HEK293 (cell line): ENCODE data around the gene PLB1.
A peak's percentile ranks its signal among the peaks of the same experiment; 100 is the strongest.

Experiments
- EGR2 ChIP-seq: fragments of 450-650 bp; formaldehyde crosslinking; IDR thresholded peaks from 2 replicates; pipeline ENCODE4 v1.5.1; 2016; ENCODE audit warnings: low read depth, missing biosample characterization, missing genetic modification characterization
- MYNN ChIP-seq: fragments of 450-650 bp; formaldehyde crosslinking; IDR thresholded peaks from 2 replicates; pipeline ENCODE4 v1.5.1; 2016; ENCODE audit warnings: missing biosample characterization, missing genetic modification characterization, borderline replicate concordance
- MZF1 ChIP-seq: fragments of 450-650 bp; formaldehyde crosslinking; IDR thresholded peaks from 2 replicates; pipeline ENCODE4 v1.5.1; 2017; ENCODE audit warnings: missing biosample characterization, missing genetic modification characterization, borderline replicate concordance
- RBAK ChIP-seq: fragments of 450-650 bp; formaldehyde crosslinking; IDR thresholded peaks from 2 replicates; pipeline ENCODE4 v1.5.1; 2016; ENCODE audit warnings: missing biosample characterization, missing genetic modification characterization
- SALL2 ChIP-seq: fragments of 450-650 bp; formaldehyde crosslinking; IDR thresholded peaks from 2 replicates; pipeline ENCODE4 v1.5.0; 2017; ENCODE audit warnings: missing biosample characterization, mild to moderate bottlenecking, missing genetic modification characterization, borderline replicate concordance
- SP2 ChIP-seq: fragments of 450-650 bp; formaldehyde crosslinking; IDR thresholded peaks from 2 replicates; pipeline ENCODE4 v1.5.1; 2016; ENCODE audit warnings: missing biosample characterization, missing genetic modification characterization
- TCF7L2 ChIP-seq: IDR thresholded peaks from 2 replicates; pipeline ENCODE4 v1.6.1; 2011; ENCODE audit warnings: low read depth, mild to moderate bottlenecking, inconsistent platforms, low read length, moderate library complexity, borderline replicate concordance
- ZBTB48 ChIP-seq: fragments of 450-650 bp; formaldehyde crosslinking; IDR thresholded peaks from 2 replicates; pipeline ENCODE4 v1.5.1; 2016; ENCODE audit warnings: missing biosample characterization, missing genetic modification characterization
- ZBTB8A ChIP-seq: fragments of 450-650 bp; formaldehyde crosslinking; IDR thresholded peaks from 2 replicates; pipeline ENCODE4 v1.5.1; 2016; ENCODE audit warnings: missing biosample characterization, missing genetic modification characterization
- ZNF114 ChIP-seq: fragments of 450-650 bp; formaldehyde crosslinking; IDR thresholded peaks from 2 replicates; pipeline ENCODE4 v1.5.0; 2017; ENCODE audit warnings: missing biosample characterization, missing genetic modification characterization
- ZNF132 ChIP-seq: fragments of 450-650 bp; formaldehyde crosslinking; IDR thresholded peaks from 2 replicates; pipeline ENCODE4 v1.5.1; 2017; ENCODE audit warnings: missing biosample characterization, missing genetic modification characterization, borderline replicate concordance
- ZNF157 ChIP-seq: fragments of 450-650 bp; formaldehyde crosslinking; IDR thresholded peaks from 2 replicates; pipeline ENCODE4 v1.5.1; 2016; ENCODE audit warnings: missing biosample characterization, missing genetic modification characterization
- ZNF214 ChIP-seq: fragments of 450-650 bp; formaldehyde crosslinking; IDR thresholded peaks from 2 replicates; pipeline ENCODE4 v1.5.1; 2017; ENCODE audit warnings: missing biosample characterization, mild to moderate bottlenecking, missing genetic modification characterization, borderline replicate concordance
- ZNF366 ChIP-seq: fragments of 450-650 bp; formaldehyde crosslinking; conservative IDR thresholded peaks from 2 replicates; pipeline ENCODE4 v1.5.1; 2016; ENCODE audit warnings: missing biosample characterization, missing genetic modification characterization
- ZNF423 ChIP-seq: fragments of 450-650 bp; formaldehyde crosslinking; IDR thresholded peaks from 2 replicates; pipeline ENCODE4 v1.5.1; 2016; ENCODE audit warnings: missing biosample characterization, missing genetic modification characterization
- ZNF426 ChIP-seq: fragments of 450-650 bp; formaldehyde crosslinking; IDR thresholded peaks from 2 replicates; pipeline ENCODE4 v1.5.1; 2017; ENCODE audit warnings: missing biosample characterization, missing genetic modification characterization, mild to moderate bottlenecking, inconsistent platforms, moderate library complexity
- ZNF544 ChIP-seq: fragments of 450-650 bp; formaldehyde crosslinking; IDR thresholded peaks from 2 replicates; pipeline ENCODE4 v1.5.0; 2017; ENCODE audit warnings: missing biosample characterization, missing genetic modification characterization
- ZNF549 ChIP-seq: fragments of 450-650 bp; IDR thresholded peaks from 2 replicates; pipeline ENCODE4 v1.5.1; 2018; ENCODE audit warnings: missing biosample characterization, missing genetic modification characterization, mild to moderate bottlenecking, inconsistent platforms, moderate library complexity
- ZNF561 ChIP-seq: fragments of 450-650 bp; IDR thresholded peaks from 2 replicates; pipeline ENCODE4 v1.5.1; 2018; ENCODE audit warnings: missing biosample characterization, missing genetic modification characterization, borderline replicate concordance
- ZNF621 ChIP-seq: fragments of 450-650 bp; formaldehyde crosslinking; IDR thresholded peaks from 2 replicates; pipeline ENCODE4 v1.5.1; 2017; ENCODE audit warnings: missing biosample characterization, missing genetic modification characterization
- ZNF791 ChIP-seq: fragments of 450-650 bp; formaldehyde crosslinking; IDR thresholded peaks from 2 replicates; pipeline ENCODE4 v1.5.1; 2016; ENCODE audit warnings: missing biosample characterization, missing genetic modification characterization
- ZNF843 ChIP-seq: fragments of 450-650 bp; formaldehyde crosslinking; IDR thresholded peaks from 2 replicates; pipeline ENCODE4 v1.5.1; 2016; ENCODE audit warnings: missing biosample characterization, missing genetic modification characterization
- TF ChIP-seq, protein P1 (sequence below): fragments of 450-650 bp; formaldehyde crosslinking; IDR thresholded peaks from 2 replicates; pipeline ENCODE4 v1.5.1; 2017; ENCODE audit warnings: missing biosample characterization, missing genetic modification characterization
- TF ChIP-seq, protein P2 (sequence below): fragments of 450-650 bp; formaldehyde crosslinking; IDR thresholded peaks from 2 replicates; pipeline ENCODE4 v1.5.1; 2016; ENCODE audit warnings: missing biosample characterization, missing genetic modification characterization
- TF ChIP-seq, protein P3 (sequence below): fragments of 450-650 bp; formaldehyde crosslinking; IDR thresholded peaks from 2 replicates; pipeline ENCODE4 v1.5.1; 2016; ENCODE audit warnings: missing biosample characterization, missing genetic modification characterization
- TF ChIP-seq, protein P4 (sequence below): fragments of 450-650 bp; formaldehyde crosslinking; IDR thresholded peaks from 2 replicates; pipeline ENCODE4 v1.5.1; 2016; ENCODE audit warnings: missing biosample characterization, missing genetic modification characterization
- TF ChIP-seq, protein P5 (sequence below): fragments of 450-650 bp; formaldehyde crosslinking; IDR thresholded peaks from 2 replicates; pipeline ENCODE4 v1.5.1; 2016; ENCODE audit warnings: missing biosample characterization, missing genetic modification characterization
- TF ChIP-seq, protein P6 (sequence below): fragments of 450-650 bp; formaldehyde crosslinking; IDR thresholded peaks from 2 replicates; pipeline ENCODE4 v1.5.1; 2016; ENCODE audit warnings: missing biosample characterization, missing genetic modification characterization, borderline replicate concordance

Gene PLB1

DNA sequence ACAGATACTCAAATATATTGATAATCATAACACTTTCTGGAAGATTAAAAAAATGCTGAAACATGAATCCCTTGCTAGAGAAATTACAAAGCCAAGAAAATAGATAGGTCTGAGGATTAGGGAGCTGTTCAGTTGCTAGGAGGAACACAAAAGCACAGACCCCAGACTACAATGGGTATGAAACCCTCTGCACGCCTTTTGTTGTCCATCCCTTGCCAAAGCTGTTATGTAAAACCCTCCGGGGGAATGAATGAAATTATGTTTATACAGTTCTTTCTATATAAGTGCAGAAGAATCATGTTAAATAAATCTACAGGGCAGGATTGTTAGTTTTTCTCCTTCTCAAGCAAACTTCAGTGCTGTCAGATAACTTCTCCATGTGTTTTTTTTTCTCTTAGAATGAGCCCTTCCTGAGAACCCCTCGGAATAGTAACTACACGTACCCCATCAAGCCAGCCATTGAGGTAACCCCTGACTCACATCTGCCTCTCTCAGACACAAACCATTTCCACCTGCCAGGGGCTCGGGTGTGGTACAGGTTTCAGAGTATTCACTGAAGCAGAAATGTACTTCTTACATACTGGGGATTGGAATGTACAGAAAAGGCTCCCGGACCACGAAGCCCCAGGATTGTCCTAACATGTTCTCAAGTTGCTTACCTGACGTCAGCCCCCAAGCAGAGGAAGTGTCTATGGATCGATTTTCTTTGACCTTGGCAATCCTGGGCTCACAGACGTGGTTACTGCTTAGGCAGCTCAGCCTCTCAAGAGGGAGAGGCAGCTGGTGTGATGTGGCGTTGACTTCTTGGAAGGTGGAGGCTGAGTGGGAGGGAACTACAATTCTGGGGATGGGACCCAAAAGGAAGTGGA lies 118.0 kb downstream of the PLB1 start (continued):
- TF ChIP-seq, protein P1, sequence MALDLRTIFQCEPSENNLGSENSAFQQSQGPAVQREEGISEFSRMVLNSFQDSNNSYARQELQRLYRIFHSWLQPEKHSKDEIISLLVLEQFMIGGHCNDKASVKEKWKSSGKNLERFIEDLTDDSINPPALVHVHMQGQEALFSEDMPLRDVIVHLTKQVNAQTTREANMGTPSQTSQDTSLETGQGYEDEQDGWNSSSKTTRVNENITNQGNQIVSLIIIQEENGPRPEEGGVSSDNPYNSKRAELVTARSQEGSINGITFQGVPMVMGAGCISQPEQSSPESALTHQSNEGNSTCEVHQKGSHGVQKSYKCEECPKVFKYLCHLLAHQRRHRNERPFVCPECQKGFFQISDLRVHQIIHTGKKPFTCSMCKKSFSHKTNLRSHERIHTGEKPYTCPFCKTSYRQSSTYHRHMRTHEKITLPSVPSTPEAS (tag by site-specific recombination), result no peak
- TF ChIP-seq ZNF366 (tag by site-specific recombination), result peak; percentile 69
- TF ChIP-seq ZNF426, result no peak
- peak; percentile 32 for TF ChIP-seq SP2 (tag by site-specific recombination)
- no peak for TF ChIP-seq ZNF214
- peak; percentile 80 for TF ChIP-seq ZNF843
- no peak for TF ChIP-seq MYNN (tag by site-specific recombination)
- no peak for TF ChIP-seq ZNF791 (tag by site-specific recombination)
- TF ChIP-seq ZNF114 (tag by site-specific recombination), result no peak
- no peak for TF ChIP-seq RBAK
- TF ChIP-seq TCF7L2, result no peak
- TF ChIP-seq ZBTB48, result 0 out of 2 replicates have a peak, but pooled peaks have one; percentile 18
- TF ChIP-seq MZF1, result 0 out of 2 replicates have a peak, but pooled peaks have one; percentile 42
- TF ChIP-seq, protein P2, sequence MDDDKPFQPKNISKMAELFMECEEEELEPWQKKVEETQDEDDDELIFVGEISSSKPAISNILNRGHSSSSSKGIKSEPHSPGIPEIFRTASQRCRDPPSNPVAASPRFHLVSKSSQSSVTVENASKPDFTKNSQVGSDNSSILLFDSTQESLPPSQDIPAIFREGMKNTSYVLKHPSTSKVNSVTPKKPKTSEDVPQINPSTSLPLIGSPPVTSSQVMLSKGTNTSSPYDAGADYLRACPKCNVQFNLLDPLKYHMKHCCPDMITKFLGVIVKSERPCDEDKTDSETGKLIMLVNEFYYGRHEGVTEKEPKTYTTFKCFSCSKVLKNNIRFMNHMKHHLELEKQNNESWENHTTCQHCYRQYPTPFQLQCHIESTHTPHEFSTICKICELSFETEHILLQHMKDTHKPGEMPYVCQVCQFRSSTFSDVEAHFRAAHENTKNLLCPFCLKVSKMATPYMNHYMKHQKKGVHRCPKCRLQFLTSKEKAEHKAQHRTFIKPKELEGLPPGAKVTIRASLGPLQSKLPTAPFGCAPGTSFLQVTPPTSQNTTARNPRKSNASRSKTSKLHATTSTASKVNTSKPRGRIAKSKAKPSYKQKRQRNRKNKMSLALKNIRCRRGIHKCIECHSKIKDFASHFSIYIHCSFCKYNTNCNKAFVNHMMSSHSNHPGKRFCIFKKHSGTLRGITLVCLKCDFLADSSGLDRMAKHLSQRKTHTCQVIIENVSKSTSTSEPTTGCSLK (tag by site-specific recombination), result no peak
- TF ChIP-seq, protein P3, sequence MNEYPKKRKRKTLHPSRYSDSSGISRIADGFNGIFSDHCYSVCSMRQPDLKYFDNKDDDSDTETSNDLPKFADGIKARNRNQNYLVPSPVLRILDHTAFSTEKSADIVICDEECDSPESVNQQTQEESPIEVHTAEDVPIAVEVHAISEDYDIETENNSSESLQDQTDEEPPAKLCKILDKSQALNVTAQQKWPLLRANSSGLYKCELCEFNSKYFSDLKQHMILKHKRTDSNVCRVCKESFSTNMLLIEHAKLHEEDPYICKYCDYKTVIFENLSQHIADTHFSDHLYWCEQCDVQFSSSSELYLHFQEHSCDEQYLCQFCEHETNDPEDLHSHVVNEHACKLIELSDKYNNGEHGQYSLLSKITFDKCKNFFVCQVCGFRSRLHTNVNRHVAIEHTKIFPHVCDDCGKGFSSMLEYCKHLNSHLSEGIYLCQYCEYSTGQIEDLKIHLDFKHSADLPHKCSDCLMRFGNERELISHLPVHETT (tag by site-specific recombination), result peak; percentile 69; the same call in 1 of the 2 replicates
- no peak for TF ChIP-seq ZNF423 (tag by site-specific recombination)
- TF ChIP-seq, protein P4, sequence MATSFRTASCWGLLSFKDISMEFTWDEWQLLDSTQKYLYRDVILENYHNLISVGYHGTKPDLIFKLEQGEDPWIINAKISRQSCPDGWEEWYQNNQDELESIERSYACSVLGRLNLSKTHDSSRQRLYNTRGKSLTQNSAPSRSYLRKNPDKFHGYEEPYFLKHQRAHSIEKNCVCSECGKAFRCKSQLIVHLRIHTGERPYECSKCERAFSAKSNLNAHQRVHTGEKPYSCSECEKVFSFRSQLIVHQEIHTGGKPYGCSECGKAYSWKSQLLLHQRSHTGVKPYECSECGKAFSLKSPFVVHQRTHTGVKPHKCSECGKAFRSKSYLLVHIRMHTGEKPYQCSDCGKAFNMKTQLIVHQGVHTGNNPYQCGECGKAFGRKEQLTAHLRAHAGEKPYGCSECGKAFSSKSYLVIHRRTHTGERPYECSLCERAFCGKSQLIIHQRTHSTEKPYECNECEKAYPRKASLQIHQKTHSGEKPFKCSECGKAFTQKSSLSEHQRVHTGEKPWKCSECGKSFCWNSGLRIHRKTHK, result no peak
- TF ChIP-seq, protein P5, sequence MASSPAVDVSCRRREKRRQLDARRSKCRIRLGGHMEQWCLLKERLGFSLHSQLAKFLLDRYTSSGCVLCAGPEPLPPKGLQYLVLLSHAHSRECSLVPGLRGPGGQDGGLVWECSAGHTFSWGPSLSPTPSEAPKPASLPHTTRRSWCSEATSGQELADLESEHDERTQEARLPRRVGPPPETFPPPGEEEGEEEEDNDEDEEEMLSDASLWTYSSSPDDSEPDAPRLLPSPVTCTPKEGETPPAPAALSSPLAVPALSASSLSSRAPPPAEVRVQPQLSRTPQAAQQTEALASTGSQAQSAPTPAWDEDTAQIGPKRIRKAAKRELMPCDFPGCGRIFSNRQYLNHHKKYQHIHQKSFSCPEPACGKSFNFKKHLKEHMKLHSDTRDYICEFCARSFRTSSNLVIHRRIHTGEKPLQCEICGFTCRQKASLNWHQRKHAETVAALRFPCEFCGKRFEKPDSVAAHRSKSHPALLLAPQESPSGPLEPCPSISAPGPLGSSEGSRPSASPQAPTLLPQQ (tag by site-specific recombination), result peak; percentile 54; the same call in 1 of the 2 replicates
- TF ChIP-seq ZNF561, result no peak
- TF ChIP-seq ZNF549 (tag by site-specific recombination), result no peak
- TF ChIP-seq, protein P6, sequence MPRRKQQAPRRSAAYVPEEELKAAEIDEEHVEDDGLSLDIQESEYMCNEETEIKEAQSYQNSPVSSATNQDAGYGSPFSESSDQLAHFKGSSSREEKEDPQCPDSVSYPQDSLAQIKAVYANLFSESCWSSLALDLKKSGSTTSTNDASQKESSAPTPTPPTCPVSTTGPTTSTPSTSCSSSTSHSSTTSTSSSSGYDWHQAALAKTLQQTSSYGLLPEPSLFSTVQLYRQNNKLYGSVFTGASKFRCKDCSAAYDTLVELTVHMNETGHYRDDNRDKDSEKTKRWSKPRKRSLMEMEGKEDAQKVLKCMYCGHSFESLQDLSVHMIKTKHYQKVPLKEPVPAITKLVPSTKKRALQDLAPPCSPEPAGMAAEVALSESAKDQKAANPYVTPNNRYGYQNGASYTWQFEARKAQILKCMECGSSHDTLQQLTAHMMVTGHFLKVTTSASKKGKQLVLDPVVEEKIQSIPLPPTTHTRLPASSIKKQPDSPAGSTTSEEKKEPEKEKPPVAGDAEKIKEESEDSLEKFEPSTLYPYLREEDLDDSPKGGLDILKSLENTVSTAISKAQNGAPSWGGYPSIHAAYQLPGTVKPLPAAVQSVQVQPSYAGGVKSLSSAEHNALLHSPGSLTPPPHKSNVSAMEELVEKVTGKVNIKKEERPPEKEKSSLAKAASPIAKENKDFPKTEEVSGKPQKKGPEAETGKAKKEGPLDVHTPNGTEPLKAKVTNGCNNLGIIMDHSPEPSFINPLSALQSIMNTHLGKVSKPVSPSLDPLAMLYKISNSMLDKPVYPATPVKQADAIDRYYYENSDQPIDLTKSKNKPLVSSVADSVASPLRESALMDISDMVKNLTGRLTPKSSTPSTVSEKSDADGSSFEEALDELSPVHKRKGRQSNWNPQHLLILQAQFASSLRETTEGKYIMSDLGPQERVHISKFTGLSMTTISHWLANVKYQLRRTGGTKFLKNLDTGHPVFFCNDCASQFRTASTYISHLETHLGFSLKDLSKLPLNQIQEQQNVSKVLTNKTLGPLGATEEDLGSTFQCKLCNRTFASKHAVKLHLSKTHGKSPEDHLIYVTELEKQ (tag by site-specific recombination), result no peak
- no peak for TF ChIP-seq ZNF157
- TF ChIP-seq ZNF621 (tag by site-specific recombination), result no peak
- no peak for TF ChIP-seq ZNF544 (tag by site-specific recombination)
- no peak for TF ChIP-seq SALL2 (tag by site-specific recombination)
- TF ChIP-seq EGR2, result no peak
- no peak for TF ChIP-seq ZNF132
- no peak for TF ChIP-seq ZBTB8A
